SJSA1 (cell line): ENCODE measurements around the gene TNFRSF1A. TPM values are rescaled to one million over a fixed set of nuclear protein-coding genes. Genes with fewer than 3 reads are reported as not detected.
A peak's percentile ranks its signal among the peaks of the same experiment; 100 is the strongest.

Experiments used
- DNase-seq, 2 experiments: peaks; one replicate each; pipeline ENCODE4 v3.0.0-alpha.2; 2015 to 2020; ENCODE audit warnings: low spot score in 2 of 2, low read depth in 1 of 2
- H3K27ac ChIP-seq: fragments of 250-450 bp; sonication (Bioruptor Pico); 2 replicates; pipeline ENCODE4 v1.5.1; 2020; ENCODE audit warnings: mild to moderate bottlenecking, moderate library complexity
- H3K27me3 ChIP-seq: fragments of 250-450 bp; sonication (Bioruptor Pico); replicated peaks from 2 replicates; pipeline ENCODE4 v1.5.1; 2020; ENCODE audit warnings: mild to moderate bottlenecking, moderate library complexity
- H3K36me3 ChIP-seq: fragments of 250-450 bp; sonication (Bioruptor Pico); 2 replicates; pipeline ENCODE4 v1.5.1; 2020; ENCODE audit warnings: mild to moderate bottlenecking
- H3K4me1 ChIP-seq: fragments of 250-450 bp; sonication (Bioruptor Pico); replicated peaks from 2 replicates; pipeline ENCODE4 v1.6.1; 2021; ENCODE audit warnings: mild to moderate bottlenecking
- H3K4me3 ChIP-seq: fragments of 250-450 bp; sonication (Bioruptor Pico); 2 replicates; pipeline ENCODE4 v1.5.1; 2020; ENCODE audit warnings: mild to moderate bottlenecking
- H3K9me3 ChIP-seq: fragments of 250-450 bp; sonication (Bioruptor Pico); replicated peaks from 2 replicates; pipeline ENCODE4 v1.5.1; 2020; ENCODE audit warnings: mild to moderate bottlenecking
- total RNA-seq: library from RNA; depleted of rRNA; stranded (reverse); fragments of >200 nt; shearing (Covaris generic); gene quantifications from 2 replicates; pipeline ENCODE4 v1.2.3, GENCODE V29; 2014; rRNA removed

TNFRSF1A gene
- 109 and 132 TPM in 2 replicates for total RNA-seq

GRCh38 chr12:6341417-6342139 is at the start of gene TNFRSF1A:
TSS of gene TNFRSF1A (minus strand) at chr12:6342076. CDS start at chr12:6341814, 262 bp downstream.
- DNase-seq = peak; percentile 71 to 74
- peaks cover 54% of the 10 kb centered on the region for H3K4me1 ChIP-seq
- peak within 1 kb of the TSS; percentile 74 for H3K4me3 ChIP-seq

GRCh38 chr12:6391013-6391412 is 49.1 kb upstream of the TNFRSF1A start:
- H3K9me3 ChIP-seq = no peaks in the 10 kb centered on the region
- peaks cover 68% of the 10 kb centered on the region for H3K36me3 ChIP-seq

More at GRCh38 chr12:6341417-6342139, at the start of gene TNFRSF1A:
- Histone ChIP-seq H3K9me3 (no peaks in the 10 kb centered on the region), H3K27me3 (no peaks in the 10 kb centered on the region), H3K27ac (peak within 1 kb of the TSS; percentile 84), H3K36me3 (peaks cover 47% of the 10 kb centered on the region)

GRCh38 chr12:6390084-6390799 is 48.4 kb upstream of the TNFRSF1A start:
- Histone ChIP-seq H3K9me3 (no peaks in the 10 kb centered on the region), H3K4me1 (peaks cover 2% of the 10 kb centered on the region), H3K36me3 (peaks cover 72% of the 10 kb centered on the region), H3K27me3 (no peaks in the 10 kb centered on the region), H3K27ac (no peak overlapping the region), H3K4me3 (no peak overlapping the region)
- no peak for DNase-seq

More at GRCh38 chr12:6391013-6391412, 49.1 kb upstream of the TNFRSF1A start:
- no peak overlapping the region for H3K4me3 ChIP-seq
- no peaks in the 10 kb centered on the region for H3K4me1 ChIP-seq
- H3K27me3 ChIP-seq = no peaks in the 10 kb centered on the region
- DNase-seq = no peak
- no peak overlapping the region for H3K27ac ChIP-seq

DNA sequence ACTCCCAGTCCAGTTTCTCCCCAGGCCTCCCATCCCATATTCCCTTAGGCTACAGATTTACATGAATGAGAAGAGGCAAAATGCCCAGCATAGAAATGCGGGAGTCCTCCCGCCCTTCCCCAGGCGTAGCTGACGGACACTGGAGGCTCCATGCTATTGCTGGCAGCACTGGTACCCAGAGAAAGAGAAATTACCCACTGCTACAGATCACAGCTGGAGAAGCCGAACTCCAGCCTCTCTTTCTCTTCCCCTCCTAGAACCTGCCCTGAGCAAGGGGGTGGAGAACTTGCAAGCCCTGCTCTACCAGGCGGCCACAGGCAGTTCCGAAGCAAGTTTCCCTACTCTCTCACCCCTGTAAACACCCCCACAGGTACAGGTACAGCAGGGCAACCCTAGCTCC is 45.7 kb upstream of the TNFRSF1A start:
- Histone ChIP-seq H3K27me3 (no peaks in the 10 kb centered on the region), H3K9me3 (no peaks in the 10 kb centered on the region), H3K36me3 (peaks cover 71% of the 10 kb centered on the region), H3K4me1 (peaks cover 23% of the 10 kb centered on the region), H3K4me3 (no peak overlapping the region), H3K27ac (no peak overlapping the region)
- no peak for DNase-seq

- Histone ChIP-seq H3K27me3 (no peaks in the 10 kb centered on the region), H3K9me3 (no peaks in the 10 kb centered on the region), H3K36me3 (peaks cover 62% of the 10 kb centered on the region), H3K4me1 (peaks cover 23% of the 10 kb centered on the region), H3K4me3 (no peak overlapping the region), H3K27ac (no peak overlapping the region)
- DNase-seq = no peak
Measured at GRCh38 chr12:6386491-6386890, 44.6 kb upstream of the TNFRSF1A start.

GRCh38 chr12:6386038-6386437 is 44.2 kb upstream of the TNFRSF1A start:
- Histone ChIP-seq H3K36me3 (peaks cover 57% of the 10 kb centered on the region), H3K4me3 (no peak overlapping the region)

GRCh38 chr12:6384499-6385436 is 42.9 kb upstream of the TNFRSF1A start:
- peaks cover 23% of the 10 kb centered on the region for H3K4me1 ChIP-seq
- no peaks in the 10 kb centered on the region for H3K27me3 ChIP-seq
- peak overlapping the region; percentile 81 for H3K27ac ChIP-seq
- H3K36me3 ChIP-seq = peaks cover 47% of the 10 kb centered on the region
- peak in 1 of 2 experiments; percentile 41 for DNase-seq
- no peaks in the 10 kb centered on the region for H3K9me3 ChIP-seq
- H3K4me3 ChIP-seq = peak overlapping the region; percentile 54

More at GRCh38 chr12:6386038-6386437, 44.2 kb upstream of the TNFRSF1A start:
- Histone ChIP-seq H3K27me3 (no peaks in the 10 kb centered on the region), H3K4me1 (peaks cover 23% of the 10 kb centered on the region), H3K27ac (no peak overlapping the region), H3K9me3 (no peaks in the 10 kb centered on the region)
- DNase-seq = no peak

DNA sequence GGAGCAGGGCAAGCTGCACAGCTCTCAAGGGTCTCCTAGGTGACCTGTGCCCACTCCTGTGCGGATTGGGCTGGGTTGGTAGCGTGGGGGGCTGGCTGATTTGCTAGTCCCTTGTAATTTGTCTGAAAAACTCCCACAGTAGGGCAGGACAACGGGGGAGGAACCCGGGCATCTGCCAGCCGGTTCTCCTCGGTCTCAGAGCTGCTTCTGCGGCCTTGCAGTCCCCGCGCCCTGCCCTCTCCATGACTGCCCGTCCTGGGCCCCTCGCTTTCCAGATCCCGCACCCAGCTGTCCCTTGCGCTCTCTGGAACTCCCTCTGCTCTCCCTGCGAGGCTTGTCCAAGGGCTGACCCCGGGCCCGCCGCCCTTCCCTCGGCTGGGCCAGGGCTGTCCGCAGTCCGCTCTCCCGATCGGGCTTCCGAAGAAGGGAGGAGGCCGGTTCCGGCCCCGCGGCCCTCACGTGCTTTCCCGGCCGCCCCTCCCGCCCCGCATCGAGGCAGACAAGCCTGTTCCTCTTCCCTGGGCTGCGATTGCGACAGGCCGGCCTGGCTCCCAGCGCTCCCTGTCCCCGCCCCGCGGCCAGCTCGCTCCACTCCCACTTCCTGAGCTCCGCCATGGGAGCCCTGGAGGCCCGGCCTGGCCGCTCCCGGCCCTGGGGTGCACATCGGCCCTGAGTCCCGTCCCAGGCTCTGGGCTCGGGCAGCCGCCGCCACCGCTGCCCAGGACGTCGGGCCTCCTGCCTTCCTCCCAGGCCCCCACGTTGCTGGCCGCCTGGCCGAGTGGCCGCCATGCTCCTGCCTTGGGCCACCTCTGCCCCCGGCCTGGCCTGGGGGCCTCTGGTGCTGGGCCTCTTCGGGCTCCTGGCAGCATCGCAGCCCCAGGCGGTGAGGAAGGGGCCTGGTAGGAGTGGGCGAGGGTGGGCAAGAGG is 42.0 kb upstream of the TNFRSF1A start, which contains the start of gene LTBR:
TSS of gene LTBR (plus strand) at position 591 of the 927 bp plus-strand sequence. CDS start at position 788, 197 bp downstream.
- Histone ChIP-seq H3K27me3 (no peaks in the 10 kb centered on the region), H3K4me3 (peak within 1 kb of the TSS; percentile 54), H3K27ac (peak within 1 kb of the TSS; percentile 81), H3K36me3 (peaks cover 41% of the 10 kb centered on the region), H3K4me1 (peaks cover 23% of the 10 kb centered on the region), H3K9me3 (no peaks in the 10 kb centered on the region)
- peak; percentile 89 to 93 for DNase-seq

- H3K27ac ChIP-seq = no peak overlapping the region
- H3K9me3 ChIP-seq = no peaks in the 10 kb centered on the region
- DNase-seq = no peak
- no peaks in the 10 kb centered on the region for H3K27me3 ChIP-seq
- H3K4me3 ChIP-seq = no peak overlapping the region
- H3K36me3 ChIP-seq = peaks cover 32% of the 10 kb centered on the region
- peaks cover 23% of the 10 kb centered on the region for H3K4me1 ChIP-seq
Measured at GRCh38 chr12:6382982-6383381, 41.1 kb upstream of the TNFRSF1A start.

- DNase-seq = no peak
- Histone ChIP-seq H3K4me1 (peaks cover 23% of the 10 kb centered on the region), H3K27me3 (no peaks in the 10 kb centered on the region), H3K4me3 (no peak overlapping the region), H3K27ac (no peak overlapping the region), H3K9me3 (no peaks in the 10 kb centered on the region), H3K36me3 (peaks cover 26% of the 10 kb centered on the region)
Measured at GRCh38 chr12:6382371-6382770, 40.5 kb upstream of the TNFRSF1A start.

DNA sequence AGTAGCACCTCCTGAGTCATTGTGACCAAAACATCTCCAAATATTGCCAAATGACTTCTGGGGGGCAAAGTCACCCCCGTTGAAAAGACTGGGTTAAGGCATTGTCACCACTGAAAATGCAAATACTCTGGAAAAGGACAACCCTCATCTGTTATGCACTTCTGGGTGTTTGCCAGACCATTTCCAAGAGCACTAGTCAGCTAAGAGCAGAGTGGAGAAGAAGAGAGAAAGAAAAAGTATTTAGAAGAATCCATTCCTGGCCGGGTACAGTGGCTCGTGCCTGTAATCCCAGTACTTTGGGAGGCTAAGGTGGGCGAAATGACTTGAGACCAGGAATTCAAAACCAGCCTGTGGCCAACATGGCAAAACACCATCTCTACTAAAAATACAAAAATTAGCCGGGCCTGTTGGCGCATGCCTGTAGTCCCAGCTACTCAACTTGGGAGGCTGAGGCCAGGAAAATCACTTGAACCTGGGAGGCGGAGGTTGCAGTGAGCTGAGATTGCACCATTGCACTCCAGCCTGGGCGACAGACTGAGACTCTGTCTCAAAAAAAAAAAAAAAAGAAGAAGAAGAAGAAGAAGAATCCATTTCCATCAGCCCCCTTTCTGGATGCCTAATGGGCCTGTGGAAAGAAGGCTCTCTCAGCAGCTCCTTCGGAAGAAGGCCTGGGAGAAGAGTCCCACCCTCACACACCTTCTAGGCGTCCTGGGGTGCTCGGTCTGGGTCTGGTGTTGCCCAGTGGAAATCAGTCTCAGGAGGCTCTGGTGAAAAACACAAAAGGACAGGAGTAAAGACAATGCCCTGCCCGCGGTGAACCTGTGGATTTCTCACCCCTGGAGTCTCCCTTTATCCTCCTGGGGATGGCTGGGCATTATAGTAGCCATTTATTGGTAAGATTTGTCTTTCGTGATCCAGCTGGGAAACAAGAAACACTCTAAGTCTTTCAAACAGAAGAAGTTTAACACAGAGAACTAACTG is 38.6 kb upstream of the TNFRSF1A start:
- H3K4me1 ChIP-seq = peaks cover 41% of the 10 kb centered on the region
- peaks cover 10% of the 10 kb centered on the region for H3K36me3 ChIP-seq
- no peaks in the 10 kb centered on the region for H3K9me3 ChIP-seq
- no peak overlapping the region for H3K4me3 ChIP-seq
- no peaks in the 10 kb centered on the region for H3K27me3 ChIP-seq
- no peak for DNase-seq
- no peak overlapping the region for H3K27ac ChIP-seq
